ENCODE results near the gene ZNF600.

The ZNF600 gene

DNA sequence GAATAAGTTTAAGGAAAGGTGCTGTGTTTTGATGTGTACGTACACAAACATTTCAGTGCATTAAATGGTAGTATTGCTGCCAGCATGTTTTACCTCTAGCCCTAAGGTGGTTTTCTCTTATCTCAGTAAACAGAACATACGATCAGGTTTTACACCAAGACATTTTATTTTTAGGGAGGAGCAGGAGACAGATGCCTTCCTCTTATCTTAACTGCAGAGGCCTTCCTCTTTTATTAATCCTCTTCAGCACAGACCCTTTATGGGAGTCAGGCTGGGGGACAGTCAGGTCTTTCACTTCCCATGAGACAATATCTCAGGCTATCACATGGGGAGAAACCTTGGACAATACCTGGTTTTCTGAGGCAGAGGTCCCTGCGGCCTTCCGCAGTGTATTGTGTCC, 36.8 kb downstream of the ZNF600 start:
- TF ChIP-seq TAF1 (IDR thresholded peaks at IDR 0.05; ENCODE audit: borderline replicate concordance, insufficient read depth, low read length) (no peak), FOXP2 (optimal IDR thresholded peaks at IDR 0.05; ENCODE audit: borderline replicate concordance, extremely low read depth, extremely low read length, insufficient read depth) (no peak), POLR2AphosphoS5 (IDR thresholded peaks at IDR 0.05; ENCODE audit: low read depth, low read length) (no peak), SIN3A (IDR thresholded peaks at IDR 0.05; ENCODE audit: borderline replicate concordance, insufficient read depth, low read length) (no peak)
- TF ChIP-seq, protein P1, sequence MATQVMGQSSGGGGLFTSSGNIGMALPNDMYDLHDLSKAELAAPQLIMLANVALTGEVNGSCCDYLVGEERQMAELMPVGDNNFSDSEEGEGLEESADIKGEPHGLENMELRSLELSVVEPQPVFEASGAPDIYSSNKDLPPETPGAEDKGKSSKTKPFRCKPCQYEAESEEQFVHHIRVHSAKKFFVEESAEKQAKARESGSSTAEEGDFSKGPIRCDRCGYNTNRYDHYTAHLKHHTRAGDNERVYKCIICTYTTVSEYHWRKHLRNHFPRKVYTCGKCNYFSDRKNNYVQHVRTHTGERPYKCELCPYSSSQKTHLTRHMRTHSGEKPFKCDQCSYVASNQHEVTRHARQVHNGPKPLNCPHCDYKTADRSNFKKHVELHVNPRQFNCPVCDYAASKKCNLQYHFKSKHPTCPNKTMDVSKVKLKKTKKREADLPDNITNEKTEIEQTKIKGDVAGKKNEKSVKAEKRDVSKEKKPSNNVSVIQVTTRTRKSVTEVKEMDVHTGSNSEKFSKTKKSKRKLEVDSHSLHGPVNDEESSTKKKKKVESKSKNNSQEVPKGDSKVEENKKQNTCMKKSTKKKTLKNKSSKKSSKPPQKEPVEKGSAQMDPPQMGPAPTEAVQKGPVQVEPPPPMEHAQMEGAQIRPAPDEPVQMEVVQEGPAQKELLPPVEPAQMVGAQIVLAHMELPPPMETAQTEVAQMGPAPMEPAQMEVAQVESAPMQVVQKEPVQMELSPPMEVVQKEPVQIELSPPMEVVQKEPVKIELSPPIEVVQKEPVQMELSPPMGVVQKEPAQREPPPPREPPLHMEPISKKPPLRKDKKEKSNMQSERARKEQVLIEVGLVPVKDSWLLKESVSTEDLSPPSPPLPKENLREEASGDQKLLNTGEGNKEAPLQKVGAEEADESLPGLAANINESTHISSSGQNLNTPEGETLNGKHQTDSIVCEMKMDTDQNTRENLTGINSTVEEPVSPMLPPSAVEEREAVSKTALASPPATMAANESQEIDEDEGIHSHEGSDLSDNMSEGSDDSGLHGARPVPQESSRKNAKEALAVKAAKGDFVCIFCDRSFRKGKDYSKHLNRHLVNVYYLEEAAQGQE (IDR thresholded peaks at IDR 0.05; ENCODE audit: insufficient read depth in 1 of 2, low read depth in 2 of 2, low read length in 2 of 2) = no peak

DNA sequence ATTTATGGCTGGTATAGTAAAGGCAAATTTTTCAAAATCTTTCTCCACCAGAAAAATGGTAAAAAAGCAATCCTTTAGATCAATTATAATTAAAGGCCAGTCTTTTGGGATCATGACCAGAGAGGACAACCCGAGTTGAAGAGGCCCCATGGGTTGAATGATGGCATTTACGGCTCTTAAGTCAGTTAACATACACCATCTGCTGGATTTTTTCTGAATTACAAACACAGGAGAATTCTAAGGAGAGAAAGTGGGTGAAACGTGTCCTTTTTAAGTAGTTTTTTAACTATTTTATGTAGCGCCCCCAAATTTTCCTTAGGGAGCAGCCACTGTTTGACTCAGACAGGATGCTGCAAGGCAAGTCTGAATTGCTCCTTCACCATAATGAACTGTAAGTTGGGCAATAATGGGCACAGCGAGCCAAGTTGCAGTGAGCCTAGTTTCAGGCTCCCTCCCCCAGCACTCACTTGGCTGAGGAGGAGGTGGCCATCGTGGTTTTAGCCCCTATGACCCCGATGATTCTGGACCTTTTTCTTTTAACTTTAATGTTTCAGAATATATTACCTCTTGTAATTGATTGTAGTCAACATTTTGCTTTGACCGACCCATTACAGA, 38.1 kb downstream of the ZNF600 start:
- TF ChIP-seq FOXP2 (optimal IDR thresholded peaks at IDR 0.05; ENCODE audit: borderline replicate concordance, extremely low read depth, extremely low read length, insufficient read depth) (no peak), POLR2AphosphoS5 (IDR thresholded peaks at IDR 0.05; ENCODE audit: low read depth, low read length) (no peak), SIN3A (IDR thresholded peaks at IDR 0.05; ENCODE audit: borderline replicate concordance, insufficient read depth, low read length) (no peak), TAF1 (IDR thresholded peaks at IDR 0.05; ENCODE audit: borderline replicate concordance, insufficient read depth, low read length) (no peak)
- TF ChIP-seq, protein P1 (IDR thresholded peaks at IDR 0.05; ENCODE audit: insufficient read depth in 1 of 2, low read depth in 2 of 2, low read length in 2 of 2) = no peak

GRCh38 chr19:52743091-52743490, 43.5 kb downstream of the ZNF600 start:
- no peak for TF ChIP-seq POLR2AphosphoS5 (IDR thresholded peaks at IDR 0.05; ENCODE audit: low read depth, low read length)
- no peak for TF ChIP-seq TAF1 (IDR thresholded peaks at IDR 0.05; ENCODE audit: borderline replicate concordance, insufficient read depth, low read length)
- no peak for TF ChIP-seq FOXP2 (optimal IDR thresholded peaks at IDR 0.05; ENCODE audit: borderline replicate concordance, extremely low read depth, extremely low read length, insufficient read depth)

- TF ChIP-seq, protein P1 (IDR thresholded peaks at IDR 0.05; ENCODE audit: insufficient read depth in 1 of 2, low read depth in 2 of 2, low read length in 2 of 2) = no peak
- TF ChIP-seq FOXP2 (optimal IDR thresholded peaks at IDR 0.05; ENCODE audit: borderline replicate concordance, extremely low read depth, extremely low read length, insufficient read depth) (no peak), TAF1 (IDR thresholded peaks at IDR 0.05; ENCODE audit: borderline replicate concordance, insufficient read depth, low read length) (no peak), SIN3A (IDR thresholded peaks at IDR 0.05; ENCODE audit: borderline replicate concordance, insufficient read depth, low read length) (no peak), POLR2AphosphoS5 (IDR thresholded peaks at IDR 0.05; ENCODE audit: low read depth, low read length) (no peak)
Measured at GRCh38 chr19:52742516-52742915, 44.1 kb downstream of the ZNF600 start.

DNA sequence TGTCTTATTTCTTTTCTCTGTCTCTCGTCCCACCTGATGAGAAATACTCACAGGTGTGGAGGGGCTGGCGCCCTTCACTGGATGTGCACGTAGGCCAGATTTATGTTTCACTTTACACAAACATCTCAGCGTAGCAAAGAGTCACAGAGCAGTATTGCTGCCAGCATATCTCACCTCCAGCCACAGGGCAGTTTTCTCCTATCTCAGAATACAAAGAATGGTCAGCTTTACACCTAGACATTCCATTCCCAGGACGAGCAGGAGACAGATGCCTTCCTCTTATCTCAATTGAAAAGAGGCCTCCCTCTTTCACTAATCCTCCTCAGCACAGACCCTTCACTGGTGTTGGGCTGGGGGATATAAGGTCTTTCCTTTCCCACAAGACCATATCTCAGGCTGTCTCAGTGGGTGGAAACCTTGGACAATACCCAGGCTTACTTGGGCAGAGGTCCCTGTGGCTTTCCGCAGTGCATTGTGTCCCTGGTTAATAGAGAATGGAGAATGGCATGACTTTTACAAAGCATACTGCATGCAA, 44.6 kb downstream of the ZNF600 start:
- TF ChIP-seq TAF1 (IDR thresholded peaks at IDR 0.05; ENCODE audit: borderline replicate concordance, insufficient read depth, low read length) = no peak
- TF ChIP-seq FOXP2 (optimal IDR thresholded peaks at IDR 0.05; ENCODE audit: borderline replicate concordance, extremely low read depth, extremely low read length, insufficient read depth) = no peak
- TF ChIP-seq, protein P1 (IDR thresholded peaks at IDR 0.05; ENCODE audit: insufficient read depth in 1 of 2, low read depth in 2 of 2, low read length in 2 of 2) = no peak
- TF ChIP-seq SIN3A (IDR thresholded peaks at IDR 0.05; ENCODE audit: borderline replicate concordance, insufficient read depth, low read length) = no peak
- TF ChIP-seq POLR2AphosphoS5 (IDR thresholded peaks at IDR 0.05; ENCODE audit: low read depth, low read length) = no peak
